GM12874 (cell line): Measurements from ENCODE around the gene PLPP3.

Experiments
- TF ChIP-seq, protein P1 (sequence below): IDR thresholded peaks from 2 replicates; pipeline ENCODE4 v1.5.1; 2011; ENCODE audit warnings: low read depth, mild to moderate bottlenecking, control low read depth, low read length, moderate library complexity; ENCODE audit not compliant: insufficient read depth

The PLPP3 gene

GRCh38 chr1:56473582-56474270 is 105.6 kb downstream of the PLPP3 start:
- TF ChIP-seq, protein P1, sequence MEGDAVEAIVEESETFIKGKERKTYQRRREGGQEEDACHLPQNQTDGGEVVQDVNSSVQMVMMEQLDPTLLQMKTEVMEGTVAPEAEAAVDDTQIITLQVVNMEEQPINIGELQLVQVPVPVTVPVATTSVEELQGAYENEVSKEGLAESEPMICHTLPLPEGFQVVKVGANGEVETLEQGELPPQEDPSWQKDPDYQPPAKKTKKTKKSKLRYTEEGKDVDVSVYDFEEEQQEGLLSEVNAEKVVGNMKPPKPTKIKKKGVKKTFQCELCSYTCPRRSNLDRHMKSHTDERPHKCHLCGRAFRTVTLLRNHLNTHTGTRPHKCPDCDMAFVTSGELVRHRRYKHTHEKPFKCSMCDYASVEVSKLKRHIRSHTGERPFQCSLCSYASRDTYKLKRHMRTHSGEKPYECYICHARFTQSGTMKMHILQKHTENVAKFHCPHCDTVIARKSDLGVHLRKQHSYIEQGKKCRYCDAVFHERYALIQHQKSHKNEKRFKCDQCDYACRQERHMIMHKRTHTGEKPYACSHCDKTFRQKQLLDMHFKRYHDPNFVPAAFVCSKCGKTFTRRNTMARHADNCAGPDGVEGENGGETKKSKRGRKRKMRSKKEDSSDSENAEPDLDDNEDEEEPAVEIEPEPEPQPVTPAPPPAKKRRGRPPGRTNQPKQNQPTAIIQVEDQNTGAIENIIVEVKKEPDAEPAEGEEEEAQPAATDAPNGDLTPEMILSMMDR = no peak

DNA sequence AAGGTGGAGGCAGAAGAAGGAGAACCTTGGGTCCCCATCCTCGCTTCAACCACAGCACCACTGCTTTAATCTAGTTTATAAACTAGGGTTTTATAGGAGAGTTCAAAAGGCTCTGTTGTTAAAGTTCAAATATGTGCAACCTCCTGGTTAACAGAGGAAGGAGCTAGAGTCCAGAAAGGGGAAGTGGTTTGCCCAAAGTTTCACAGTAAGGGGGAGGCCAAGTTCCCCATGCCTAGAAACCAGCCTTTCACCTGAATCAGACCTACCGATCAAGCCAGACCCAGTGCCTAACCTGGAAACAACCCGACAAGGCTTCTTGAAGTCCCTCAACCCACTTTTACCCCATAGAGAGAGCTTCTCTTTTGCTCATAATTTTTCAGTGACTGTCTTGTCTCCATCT is 106.5 kb downstream of the PLPP3 start:
- TF ChIP-seq, protein P1 = no peak

DNA sequence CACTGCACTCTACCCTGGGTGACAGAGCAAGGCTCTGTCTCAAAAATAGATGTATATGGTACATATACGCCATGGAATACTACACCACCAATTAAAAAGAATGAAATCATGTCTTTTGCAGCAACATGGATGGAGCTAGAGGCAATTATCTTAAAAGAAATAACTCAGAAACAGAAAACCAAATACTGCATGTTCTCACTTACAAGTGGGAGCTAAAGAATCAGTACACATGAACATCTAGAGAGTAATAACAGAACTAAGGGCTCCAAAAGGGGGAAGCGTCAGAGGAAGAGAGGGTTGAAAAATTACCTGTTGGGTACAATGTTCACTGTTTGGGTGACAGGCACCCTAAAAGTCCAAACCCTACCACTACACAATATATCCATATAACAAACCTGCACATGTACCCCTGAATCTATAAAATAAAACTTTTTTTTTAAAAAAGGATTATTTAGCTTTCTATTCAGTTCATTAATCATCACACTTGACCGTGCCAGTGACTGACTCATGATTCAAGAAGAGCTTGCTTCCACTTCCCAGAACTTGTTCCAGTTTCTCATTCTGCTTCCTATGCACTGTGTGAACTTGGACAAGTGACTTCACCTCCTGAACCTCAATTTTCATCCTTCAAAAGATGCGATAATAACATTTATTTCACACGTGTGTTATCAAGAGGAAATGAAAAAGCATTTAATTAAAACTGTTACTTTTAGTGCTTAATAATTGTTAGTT is 109.6 kb downstream of the PLPP3 start:
- TF ChIP-seq, protein P1 = no peak

DNA sequence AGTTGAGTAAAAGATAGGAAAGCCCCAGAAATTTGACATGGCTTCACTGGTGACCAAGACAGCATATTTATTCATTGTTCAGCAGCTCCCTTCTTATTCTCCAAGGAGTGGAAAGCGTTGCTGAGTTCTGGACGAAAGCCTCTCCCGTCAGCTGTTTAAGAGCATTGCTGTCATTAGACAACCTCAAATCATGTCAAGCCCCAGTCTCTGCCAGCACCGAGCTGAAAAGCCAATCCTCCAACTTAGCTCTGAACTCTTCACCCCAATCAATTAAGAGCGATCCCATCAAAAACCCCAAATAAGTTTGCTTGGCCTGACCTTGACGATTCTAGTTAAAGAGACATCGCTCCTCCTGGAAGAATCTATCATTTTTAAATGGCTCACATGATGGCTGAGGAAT is 110.8 kb downstream of the PLPP3 start:
- TF ChIP-seq, protein P1 = no peak

- TF ChIP-seq, protein P1 = no peak
Observed at GRCh38 chr1:56466538-56466937, 112.8 kb downstream of the PLPP3 start.

DNA sequence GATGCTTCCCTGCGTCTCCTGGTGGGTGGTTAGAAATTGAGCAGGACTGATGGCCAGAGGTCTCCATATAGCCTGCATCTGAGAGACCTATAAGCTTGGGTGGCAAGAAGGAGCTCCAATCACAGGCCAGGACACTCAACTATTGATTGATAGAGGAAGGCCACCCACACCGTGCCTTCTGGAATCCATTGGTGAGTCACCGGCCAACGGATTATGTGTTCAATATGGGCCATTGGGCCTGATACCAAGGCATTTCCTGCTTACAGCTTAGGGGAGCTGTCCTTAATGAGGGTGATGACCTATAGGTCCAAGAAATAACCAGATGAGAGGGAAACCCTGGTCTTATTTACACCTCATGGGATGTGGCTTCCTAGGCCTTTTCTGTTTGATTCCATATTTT is 115.1 kb downstream of the PLPP3 start:
- TF ChIP-seq, protein P1 = no peak

DNA sequence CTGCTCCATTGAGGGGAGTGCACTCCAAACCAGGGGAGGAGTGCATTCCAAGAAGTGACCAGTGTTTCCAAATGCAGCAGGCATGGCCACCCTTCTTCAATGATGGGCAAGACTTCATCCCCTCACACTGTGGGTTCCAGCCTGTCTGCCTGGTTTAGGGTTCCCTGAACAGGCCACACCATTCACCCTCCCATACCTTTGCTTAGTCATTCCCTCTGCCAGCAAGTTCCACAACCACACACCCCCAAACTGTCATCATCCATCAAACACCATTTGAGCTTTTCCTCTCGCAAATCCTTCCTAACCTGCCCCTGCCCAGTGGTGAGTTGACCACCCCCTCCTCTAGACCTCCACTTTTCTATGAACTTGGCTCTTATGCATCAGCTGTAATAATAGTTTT is 116.0 kb downstream of the PLPP3 start:
- TF ChIP-seq, protein P1 = no peak
